ENCODE results near the gene BTBD17. TPM values are rescaled to one million over a fixed set of nuclear protein-coding genes. Genes with fewer than 3 reads are reported as not detected.

The BTBD17 gene
- total RNA-seq, 1 donor from 2014 or later = not detected

DNA sequence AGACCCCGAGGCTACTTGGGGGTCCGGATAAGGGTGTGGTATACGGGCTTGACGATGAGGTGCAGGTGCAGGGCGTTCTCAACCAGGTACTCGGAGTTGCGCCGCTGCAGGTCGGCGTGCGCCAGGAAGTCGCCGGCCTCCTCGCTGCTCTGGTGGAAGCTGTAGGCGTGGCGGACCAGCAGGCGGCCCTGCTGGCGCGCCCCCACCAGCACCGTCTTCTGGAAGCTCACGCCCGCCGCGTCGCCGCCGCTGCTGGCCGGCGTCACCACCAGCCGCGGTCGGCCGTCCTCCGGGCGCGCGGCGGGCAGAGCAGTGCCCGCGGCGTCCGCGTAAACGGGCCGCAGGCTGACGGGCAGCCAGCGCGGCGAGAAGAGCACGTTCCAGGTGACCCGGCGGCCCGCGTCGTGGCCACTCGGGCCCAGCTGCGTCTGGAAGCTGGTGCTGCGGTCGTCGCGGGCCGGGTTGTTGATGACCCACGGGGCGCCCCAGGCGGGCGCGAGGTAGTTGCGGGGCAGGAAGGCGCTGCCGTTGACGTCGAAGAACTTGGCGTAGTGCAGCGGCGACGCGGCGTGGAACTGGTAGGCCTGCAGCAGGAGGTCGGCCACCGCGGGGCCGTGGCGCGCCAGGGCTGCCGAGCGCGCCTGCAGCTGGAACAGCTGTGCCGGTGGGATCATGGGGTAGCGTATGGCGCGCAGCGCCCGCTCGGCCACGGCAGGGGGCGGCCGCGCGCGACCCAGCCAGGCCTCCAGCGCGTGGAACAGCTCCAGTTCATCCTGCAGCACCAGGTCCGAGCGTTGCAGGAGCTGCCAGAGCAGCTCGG, 4.8 kb downstream of the BTBD17 start:
- peaks cover 49% of the 10 kb centered on the region for H3K27me3 Mint-ChIP-seq (ENCODE audit: low read depth)
- H3K9me3 Mint-ChIP-seq (ENCODE audit: low read depth) = no peaks in the 10 kb centered on the region
- TF ChIP-seq, protein P1, sequence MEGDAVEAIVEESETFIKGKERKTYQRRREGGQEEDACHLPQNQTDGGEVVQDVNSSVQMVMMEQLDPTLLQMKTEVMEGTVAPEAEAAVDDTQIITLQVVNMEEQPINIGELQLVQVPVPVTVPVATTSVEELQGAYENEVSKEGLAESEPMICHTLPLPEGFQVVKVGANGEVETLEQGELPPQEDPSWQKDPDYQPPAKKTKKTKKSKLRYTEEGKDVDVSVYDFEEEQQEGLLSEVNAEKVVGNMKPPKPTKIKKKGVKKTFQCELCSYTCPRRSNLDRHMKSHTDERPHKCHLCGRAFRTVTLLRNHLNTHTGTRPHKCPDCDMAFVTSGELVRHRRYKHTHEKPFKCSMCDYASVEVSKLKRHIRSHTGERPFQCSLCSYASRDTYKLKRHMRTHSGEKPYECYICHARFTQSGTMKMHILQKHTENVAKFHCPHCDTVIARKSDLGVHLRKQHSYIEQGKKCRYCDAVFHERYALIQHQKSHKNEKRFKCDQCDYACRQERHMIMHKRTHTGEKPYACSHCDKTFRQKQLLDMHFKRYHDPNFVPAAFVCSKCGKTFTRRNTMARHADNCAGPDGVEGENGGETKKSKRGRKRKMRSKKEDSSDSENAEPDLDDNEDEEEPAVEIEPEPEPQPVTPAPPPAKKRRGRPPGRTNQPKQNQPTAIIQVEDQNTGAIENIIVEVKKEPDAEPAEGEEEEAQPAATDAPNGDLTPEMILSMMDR (IDR thresholded peaks at IDR 0.05) = no peak
- DNase-seq (ENCODE audit: low spot score) = peak; percentile 54
- H3K36me3 Mint-ChIP-seq (ENCODE audit: low read depth) = no peaks in the 10 kb centered on the region
- no peak overlapping the region for H3K27ac Mint-ChIP-seq (ENCODE audit: unreplicated experiment)
- peak overlapping the region; percentile 31 for H3K4me3 Mint-ChIP-seq (ENCODE audit: unreplicated experiment)
- H3K4me1 Mint-ChIP-seq (ENCODE audit: low read depth) = no peaks in the 10 kb centered on the region

DNA sequence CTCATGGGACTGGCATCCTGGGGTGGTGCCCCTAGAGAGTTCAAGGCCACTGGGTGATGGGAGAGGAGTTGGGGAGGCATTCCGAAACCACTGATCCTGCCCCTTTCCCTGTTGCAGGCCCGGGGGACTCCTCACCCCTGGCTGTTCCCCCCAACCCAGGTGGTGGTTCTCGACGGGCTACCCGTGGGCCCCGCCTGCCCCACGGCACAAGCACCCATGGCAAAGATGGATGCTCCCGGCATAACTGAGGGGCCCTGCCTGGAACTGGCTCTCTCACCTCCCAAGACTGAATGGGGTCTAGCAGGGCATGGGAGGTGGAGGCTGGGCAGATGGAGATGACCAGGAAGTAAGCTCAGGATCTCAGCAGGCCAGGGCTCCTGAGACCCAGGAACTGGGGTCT, 6.6 kb downstream of the BTBD17 start:
- Mint-ChIP-seq H3K27me3 (ENCODE audit: low read depth) (peaks cover 49% of the 10 kb centered on the region), H3K27ac (ENCODE audit: unreplicated experiment) (no peak overlapping the region), H3K4me3 (ENCODE audit: unreplicated experiment) (no peak overlapping the region), H3K9me3 (ENCODE audit: low read depth) (no peaks in the 10 kb centered on the region), H3K36me3 (ENCODE audit: low read depth) (no peaks in the 10 kb centered on the region), H3K4me1 (ENCODE audit: low read depth) (no peaks in the 10 kb centered on the region)
- TF ChIP-seq, protein P1 (IDR thresholded peaks at IDR 0.05) = no peak
- no peak for DNase-seq (ENCODE audit: low spot score)

DNA sequence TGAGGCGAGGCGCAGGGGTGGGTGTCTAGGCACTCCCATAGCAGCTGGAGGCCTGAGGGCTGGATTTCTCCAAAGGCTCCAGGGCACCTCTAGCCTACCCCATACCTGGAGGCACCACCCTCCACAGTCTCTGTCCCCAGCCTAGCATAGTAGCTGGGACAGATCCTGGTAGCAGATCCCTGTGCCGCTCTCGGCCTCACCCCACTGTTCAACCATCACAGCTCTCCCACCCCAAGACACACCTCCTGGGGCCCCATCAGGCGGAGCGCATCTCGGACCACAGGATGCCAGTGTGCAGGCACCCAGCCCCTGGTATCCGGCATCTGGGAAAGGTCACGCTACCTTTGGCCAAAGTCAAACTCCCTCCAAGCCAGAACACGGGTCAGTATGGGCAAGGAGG, 7.1 kb downstream of the BTBD17 start:
- H3K4me1 Mint-ChIP-seq (ENCODE audit: low read depth) = no peaks in the 10 kb centered on the region
- H3K27me3 Mint-ChIP-seq (ENCODE audit: low read depth) = peaks cover 53% of the 10 kb centered on the region
- no peak for DNase-seq (ENCODE audit: low spot score)
- H3K27ac Mint-ChIP-seq (ENCODE audit: unreplicated experiment) = no peak overlapping the region
- H3K36me3 Mint-ChIP-seq (ENCODE audit: low read depth) = no peaks in the 10 kb centered on the region
- TF ChIP-seq, protein P1 (IDR thresholded peaks at IDR 0.05) = no peak
- no peak overlapping the region for H3K4me3 Mint-ChIP-seq (ENCODE audit: unreplicated experiment)
- H3K9me3 Mint-ChIP-seq (ENCODE audit: low read depth) = no peaks in the 10 kb centered on the region

- Mint-ChIP-seq H3K27ac (ENCODE audit: unreplicated experiment) (no peak overlapping the region), H3K4me1 (ENCODE audit: low read depth) (no peaks in the 10 kb centered on the region), H3K36me3 (ENCODE audit: low read depth) (no peaks in the 10 kb centered on the region), H3K4me3 (ENCODE audit: unreplicated experiment) (no peak overlapping the region), H3K27me3 (ENCODE audit: low read depth) (peaks cover 56% of the 10 kb centered on the region), H3K9me3 (ENCODE audit: low read depth) (no peaks in the 10 kb centered on the region)
- TF ChIP-seq, protein P1 (IDR thresholded peaks at IDR 0.05) = peak; percentile 75
- no peak for DNase-seq (ENCODE audit: low spot score)
These were observed 7.5 kb downstream of the BTBD17 start for GRCh38 chr17:74354123-74354522.

GRCh38 chr17:74353446-74354060, 8.1 kb downstream of the BTBD17 start:
- Mint-ChIP-seq H3K4me1 (ENCODE audit: low read depth) (no peaks in the 10 kb centered on the region), H3K36me3 (ENCODE audit: low read depth) (no peaks in the 10 kb centered on the region), H3K27ac (ENCODE audit: unreplicated experiment) (no peak overlapping the region), H3K9me3 (ENCODE audit: low read depth) (no peaks in the 10 kb centered on the region), H3K4me3 (ENCODE audit: unreplicated experiment) (no peak overlapping the region), H3K27me3 (ENCODE audit: low read depth) (peaks cover 57% of the 10 kb centered on the region)
- TF ChIP-seq, protein P1 (IDR thresholded peaks at IDR 0.05) = no peak
- DNase-seq (ENCODE audit: low spot score) = no peak

Data from chondrocyte (in vitro differentiated cells).